ENCODE results near the gene TMPRSS15.

- TF ChIP-seq MYC (IDR thresholded peaks at IDR 0.05; ENCODE audit: low read depth, low read length) (no peak), MYC (CRISPR knock-in tag; IDR thresholded peaks at IDR 0.05; ENCODE audit: borderline replicate concordance, low read depth) (no peak), YY1 (IDR thresholded peaks at IDR 0.05; ENCODE audit: borderline replicate concordance in 1 of 3, control insufficient read depth in 1 of 3, extremely low read depth in 1 of 3, insufficient read depth in 3 of 3, insufficient read length in 1 of 3, insufficient replicate concordance in 2 of 3, low read depth in 1 of 3, low read length in 2 of 3) (no peak), POLR2AphosphoS5 (IDR thresholded peaks at IDR 0.05; ENCODE audit: control insufficient read depth, insufficient read depth, low read depth, low read length) (no peak), EGR1 (conservative IDR thresholded peaks at IDR 0.05) (no peak), ZFP1 (CRISPR knock-in tag; IDR thresholded peaks at IDR 0.05) (no peak), CTCF (IDR thresholded peaks at IDR 0.05 in 2 of 3, conservative IDR thresholded peaks at IDR 0.05 in 1 of 3; ENCODE audit: insufficient read depth in 2 of 3, low read depth in 1 of 3, low read length in 3 of 3) (no peak), CBX2 (IDR thresholded peaks at IDR 0.05; ENCODE audit: insufficient read depth, low read length, poor library complexity, severe bottlenecking) (no peak), SAFB2 (IDR thresholded peaks at IDR 0.05; ENCODE audit: borderline replicate concordance, low read depth, low read length, severe bottlenecking) (no peak), ATF1 (CRISPR knock-in tag; IDR thresholded peaks at IDR 0.05) (no peak), ATF1 (tag; IDR thresholded peaks at IDR 0.05) (no peak), DDX20 (tag; IDR thresholded peaks at IDR 0.05; ENCODE audit: low read depth) (no peak), HDAC2 (IDR thresholded peaks at IDR 0.05) (no peak)
These were observed 133.7 kb downstream of the TMPRSS15 start for GRCh38 chr21:18269856-18270255.

Measured in K562 (cell line).